ENCODE results near the gene ANKFY1.

Gene ANKFY1

DNA sequence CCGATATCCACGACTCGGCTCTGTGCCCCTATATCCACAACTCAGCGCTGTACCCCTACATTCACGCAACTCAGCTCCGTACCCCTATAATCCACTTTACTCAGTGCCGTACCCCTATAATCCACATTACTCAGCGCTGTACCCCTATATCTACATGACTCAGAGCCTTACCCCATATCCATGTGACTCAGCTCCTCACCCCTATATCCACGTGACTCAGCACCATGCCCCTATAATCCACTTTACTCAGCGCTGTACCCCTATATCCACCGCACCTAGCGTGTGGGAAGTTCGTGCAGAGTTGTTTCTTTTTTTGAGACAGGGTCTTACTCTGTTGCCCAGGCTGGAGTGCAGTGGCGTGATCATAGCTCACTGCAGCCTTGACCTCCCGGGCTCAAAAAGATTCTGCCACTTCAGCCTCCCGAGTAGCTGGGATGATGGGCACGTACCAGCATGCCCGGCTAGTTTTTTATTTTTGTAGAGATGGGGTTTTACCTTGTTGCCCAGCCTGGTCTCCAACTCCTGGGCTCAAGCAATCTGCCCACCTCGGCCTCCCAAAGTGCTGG, 103.4 kb downstream of the ANKFY1 start:
- TF ChIP-seq MYC (IDR thresholded peaks at IDR 0.05; ENCODE audit: low read depth, low read length): no peak
- TF ChIP-seq, protein P1, sequence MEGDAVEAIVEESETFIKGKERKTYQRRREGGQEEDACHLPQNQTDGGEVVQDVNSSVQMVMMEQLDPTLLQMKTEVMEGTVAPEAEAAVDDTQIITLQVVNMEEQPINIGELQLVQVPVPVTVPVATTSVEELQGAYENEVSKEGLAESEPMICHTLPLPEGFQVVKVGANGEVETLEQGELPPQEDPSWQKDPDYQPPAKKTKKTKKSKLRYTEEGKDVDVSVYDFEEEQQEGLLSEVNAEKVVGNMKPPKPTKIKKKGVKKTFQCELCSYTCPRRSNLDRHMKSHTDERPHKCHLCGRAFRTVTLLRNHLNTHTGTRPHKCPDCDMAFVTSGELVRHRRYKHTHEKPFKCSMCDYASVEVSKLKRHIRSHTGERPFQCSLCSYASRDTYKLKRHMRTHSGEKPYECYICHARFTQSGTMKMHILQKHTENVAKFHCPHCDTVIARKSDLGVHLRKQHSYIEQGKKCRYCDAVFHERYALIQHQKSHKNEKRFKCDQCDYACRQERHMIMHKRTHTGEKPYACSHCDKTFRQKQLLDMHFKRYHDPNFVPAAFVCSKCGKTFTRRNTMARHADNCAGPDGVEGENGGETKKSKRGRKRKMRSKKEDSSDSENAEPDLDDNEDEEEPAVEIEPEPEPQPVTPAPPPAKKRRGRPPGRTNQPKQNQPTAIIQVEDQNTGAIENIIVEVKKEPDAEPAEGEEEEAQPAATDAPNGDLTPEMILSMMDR (IDR thresholded peaks at IDR 0.05; ENCODE audit: low read depth, low read length): no peak
- no peak for TF ChIP-seq POLR2A (IDR thresholded peaks at IDR 0.05; ENCODE audit: extremely low read depth, insufficient read length)
- TF ChIP-seq, protein P2, sequence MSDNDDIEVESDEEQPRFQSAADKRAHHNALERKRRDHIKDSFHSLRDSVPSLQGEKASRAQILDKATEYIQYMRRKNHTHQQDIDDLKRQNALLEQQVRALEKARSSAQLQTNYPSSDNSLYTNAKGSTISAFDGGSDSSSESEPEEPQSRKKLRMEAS (IDR thresholded peaks at IDR 0.05; ENCODE audit: low read depth, low read length): no peak
- no peak for DNase-seq (ENCODE audit: low read depth)
- H3K4me3 ChIP-seq (ENCODE audit: low read depth, low read length): no peak overlapping the region

GRCh38 chr17:4159761-4160160, 104.0 kb downstream of the ANKFY1 start:
- no peak for DNase-seq (ENCODE audit: low read depth)
- H3K4me3 ChIP-seq (ENCODE audit: low read depth, low read length): no peak overlapping the region
- TF ChIP-seq MYC (IDR thresholded peaks at IDR 0.05; ENCODE audit: low read depth, low read length) (no peak), POLR2A (IDR thresholded peaks at IDR 0.05; ENCODE audit: extremely low read depth, insufficient read length) (no peak)
- TF ChIP-seq, protein P2 (IDR thresholded peaks at IDR 0.05; ENCODE audit: low read depth, low read length): no peak
- TF ChIP-seq, protein P1 (IDR thresholded peaks at IDR 0.05; ENCODE audit: low read depth, low read length): no peak

- TF ChIP-seq MYC (IDR thresholded peaks at IDR 0.05; ENCODE audit: low read depth, low read length) (no peak), POLR2A (IDR thresholded peaks at IDR 0.05; ENCODE audit: extremely low read depth, insufficient read length) (no peak)
- TF ChIP-seq, protein P1 (IDR thresholded peaks at IDR 0.05; ENCODE audit: low read depth, low read length): no peak
- TF ChIP-seq, protein P2 (IDR thresholded peaks at IDR 0.05; ENCODE audit: low read depth, low read length): no peak
- no peak for DNase-seq (ENCODE audit: low read depth)
- no peak overlapping the region for H3K4me3 ChIP-seq (ENCODE audit: low read depth, low read length)
Measured at GRCh38 chr17:4157618-4158333, 106.0 kb downstream of the ANKFY1 start.

DNA sequence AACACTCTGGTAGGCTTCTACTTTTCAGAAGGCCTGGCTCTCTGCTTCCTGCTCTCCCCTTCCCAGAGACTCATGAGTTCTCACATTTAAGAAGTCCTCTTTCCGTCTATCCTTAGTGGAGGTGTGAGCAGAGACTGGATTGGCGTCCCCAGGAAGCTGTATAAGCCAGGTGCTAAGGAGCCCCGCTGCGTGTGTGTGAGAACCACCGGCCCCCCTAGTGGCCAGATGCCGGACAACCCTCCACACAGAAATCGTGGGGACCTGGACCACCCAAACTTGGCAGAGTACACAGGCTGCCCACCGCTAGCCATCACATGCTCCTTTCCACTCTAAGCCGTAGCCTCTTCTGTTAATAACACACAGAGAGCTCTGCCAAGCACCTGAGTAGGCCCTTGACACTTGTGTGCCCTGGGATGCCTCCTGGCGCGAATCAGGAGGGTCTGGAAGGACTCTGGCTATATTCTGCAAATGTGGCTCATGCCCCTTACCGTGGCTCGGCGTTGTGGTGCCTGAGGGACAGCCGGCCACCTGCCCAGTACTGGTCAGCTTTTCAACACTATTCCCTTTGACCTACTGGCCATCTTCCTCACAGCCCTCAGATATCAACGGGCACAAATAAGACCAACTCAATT, 106.9 kb downstream of the ANKFY1 start:
- no peak overlapping the region for H3K4me3 ChIP-seq (ENCODE audit: low read depth, low read length)
- no peak for DNase-seq (ENCODE audit: low read depth)
- TF ChIP-seq, protein P1 (IDR thresholded peaks at IDR 0.05; ENCODE audit: low read depth, low read length): no peak
- TF ChIP-seq POLR2A (IDR thresholded peaks at IDR 0.05; ENCODE audit: extremely low read depth, insufficient read length) (no peak), MYC (IDR thresholded peaks at IDR 0.05; ENCODE audit: low read depth, low read length) (no peak)
- TF ChIP-seq, protein P2 (IDR thresholded peaks at IDR 0.05; ENCODE audit: low read depth, low read length): no peak

DNA sequence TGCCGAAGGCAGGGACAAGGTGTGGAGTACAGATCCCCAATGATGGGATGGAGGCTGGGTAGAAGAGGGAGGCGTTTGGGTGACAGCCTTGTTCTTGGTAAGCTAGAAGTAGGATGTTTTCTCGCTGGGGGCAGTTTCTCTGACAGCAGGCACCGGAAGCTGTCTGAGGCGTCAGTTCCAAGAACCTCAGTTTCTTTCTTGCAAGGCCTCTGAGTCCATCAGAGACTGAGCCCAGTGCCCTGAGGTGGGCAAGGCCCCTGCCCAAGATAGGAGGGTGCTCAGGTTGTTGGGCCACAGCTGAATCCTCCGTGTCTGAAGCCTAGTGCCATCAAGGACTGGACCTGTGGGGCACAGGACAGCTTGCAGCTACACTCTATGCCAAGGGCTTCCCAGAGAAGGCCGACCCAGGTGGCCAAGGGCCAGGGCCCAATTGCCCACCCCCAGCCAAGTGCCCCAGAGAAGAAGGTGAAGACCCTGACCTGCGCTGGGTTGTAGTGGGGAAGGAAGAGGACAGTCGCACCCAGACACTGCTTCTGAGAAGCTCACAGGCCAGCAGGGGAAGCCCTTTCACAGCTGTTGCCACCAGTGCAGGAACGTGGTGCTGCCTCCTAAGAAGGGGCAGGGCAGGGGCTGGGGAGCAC, 107.7 kb downstream of the ANKFY1 start:
- TF ChIP-seq, protein P2 (IDR thresholded peaks at IDR 0.05; ENCODE audit: low read depth, low read length): no peak
- no peak for TF ChIP-seq MYC (IDR thresholded peaks at IDR 0.05; ENCODE audit: low read depth, low read length)
- no peak for TF ChIP-seq POLR2A (IDR thresholded peaks at IDR 0.05; ENCODE audit: extremely low read depth, insufficient read length)
- TF ChIP-seq, protein P1 (IDR thresholded peaks at IDR 0.05; ENCODE audit: low read depth, low read length): no peak
- DNase-seq (ENCODE audit: low read depth): no peak
- no peak overlapping the region for H3K4me3 ChIP-seq (ENCODE audit: low read depth, low read length)

All from NB4 (cell line).